ENCODE measurements around the gene HERPUD2. TPM values are rescaled to one million over a fixed set of nuclear protein-coding genes. Genes with fewer than 3 reads are reported as not detected.

Gene HERPUD2
- total RNA-seq, 2 donors from 2014 or later: 25.3 to 58.3 TPM

DNA sequence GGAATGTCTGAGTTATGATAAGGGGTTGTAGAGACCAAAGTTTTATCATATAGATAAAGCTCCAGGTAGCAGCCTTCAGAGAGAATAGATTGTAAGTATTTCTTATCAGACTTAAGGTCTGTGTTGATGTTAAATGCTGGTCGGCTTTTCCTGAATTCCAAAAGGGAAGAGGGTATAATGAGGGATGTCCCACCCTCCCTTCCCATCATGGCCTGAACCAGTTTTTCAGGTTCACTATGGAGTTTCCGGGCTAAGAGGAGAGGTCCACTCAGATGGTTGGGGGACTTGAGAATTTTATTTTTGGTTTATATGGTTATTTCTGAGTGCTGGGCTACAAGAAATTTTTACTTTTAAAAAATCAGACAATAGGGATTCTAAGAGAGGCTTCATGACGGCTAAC is 45.2 kb downstream of the HERPUD2 start:
- H3K4me1 ChIP-seq (replicated peaks): no peaks in the 10 kb centered on the region
- WGBS: 74% methylated on average over 3 of the region's 3 CpGs
- H3K36me3 ChIP-seq: no peaks in the 10 kb centered on the region
- H3K27me3 ChIP-seq (replicated peaks; ENCODE audit: insufficient read depth): no peaks in the 10 kb centered on the region
- no peak overlapping the region for H3K27ac ChIP-seq
- intact Hi-C loops (cut with DNase I): no loop called here
- no peak for TF ChIP-seq POLR2AphosphoS5 (IDR thresholded peaks at IDR 0.05)
- TF ChIP-seq, protein P1, sequence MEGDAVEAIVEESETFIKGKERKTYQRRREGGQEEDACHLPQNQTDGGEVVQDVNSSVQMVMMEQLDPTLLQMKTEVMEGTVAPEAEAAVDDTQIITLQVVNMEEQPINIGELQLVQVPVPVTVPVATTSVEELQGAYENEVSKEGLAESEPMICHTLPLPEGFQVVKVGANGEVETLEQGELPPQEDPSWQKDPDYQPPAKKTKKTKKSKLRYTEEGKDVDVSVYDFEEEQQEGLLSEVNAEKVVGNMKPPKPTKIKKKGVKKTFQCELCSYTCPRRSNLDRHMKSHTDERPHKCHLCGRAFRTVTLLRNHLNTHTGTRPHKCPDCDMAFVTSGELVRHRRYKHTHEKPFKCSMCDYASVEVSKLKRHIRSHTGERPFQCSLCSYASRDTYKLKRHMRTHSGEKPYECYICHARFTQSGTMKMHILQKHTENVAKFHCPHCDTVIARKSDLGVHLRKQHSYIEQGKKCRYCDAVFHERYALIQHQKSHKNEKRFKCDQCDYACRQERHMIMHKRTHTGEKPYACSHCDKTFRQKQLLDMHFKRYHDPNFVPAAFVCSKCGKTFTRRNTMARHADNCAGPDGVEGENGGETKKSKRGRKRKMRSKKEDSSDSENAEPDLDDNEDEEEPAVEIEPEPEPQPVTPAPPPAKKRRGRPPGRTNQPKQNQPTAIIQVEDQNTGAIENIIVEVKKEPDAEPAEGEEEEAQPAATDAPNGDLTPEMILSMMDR (IDR thresholded peaks at IDR 0.05): no peak
- no peak for TF ChIP-seq POLR2A (IDR thresholded peaks at IDR 0.05)
- no peaks in the 10 kb centered on the region for H3K9me3 ChIP-seq
- DNase-seq (ENCODE audit: low spot score): no peak
- no peak overlapping the region for H3K4me3 ChIP-seq

DNA sequence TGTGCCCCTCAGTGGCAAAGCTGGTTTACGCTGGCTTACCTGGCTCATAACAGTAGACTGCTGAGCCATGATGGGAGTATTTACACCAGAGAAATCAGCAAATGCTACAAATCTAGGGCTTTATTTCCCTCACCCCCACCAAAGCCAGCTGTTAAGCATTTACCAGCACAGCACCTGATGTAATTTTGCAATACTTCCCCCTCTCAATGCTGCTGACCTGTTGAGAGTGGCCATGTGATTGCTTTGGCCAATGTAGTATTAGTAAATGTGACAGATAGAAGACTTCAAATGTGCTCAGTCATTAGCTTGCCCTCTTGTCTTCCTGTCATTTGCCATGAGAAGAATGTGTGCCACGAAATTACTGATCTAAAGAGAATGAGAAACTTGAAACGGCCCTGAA is 46.6 kb downstream of the HERPUD2 start:
- DNase-seq (ENCODE audit: low spot score): no peak
- H3K27me3 ChIP-seq (replicated peaks; ENCODE audit: insufficient read depth): no peaks in the 10 kb centered on the region
- intact Hi-C loops (cut with DNase I): no loop called here
- WGBS: 77% methylated on average over 3 of the region's 3 CpGs
- no peaks in the 10 kb centered on the region for H3K36me3 ChIP-seq
- H3K27ac ChIP-seq: no peak overlapping the region
- no peaks in the 10 kb centered on the region for H3K4me1 ChIP-seq (replicated peaks)
- H3K4me3 ChIP-seq: no peak overlapping the region
- TF ChIP-seq POLR2A (IDR thresholded peaks at IDR 0.05) (no peak), POLR2AphosphoS5 (IDR thresholded peaks at IDR 0.05) (no peak)
- TF ChIP-seq, protein P1 (IDR thresholded peaks at IDR 0.05): no peak
- H3K9me3 ChIP-seq: no peaks in the 10 kb centered on the region

DNA sequence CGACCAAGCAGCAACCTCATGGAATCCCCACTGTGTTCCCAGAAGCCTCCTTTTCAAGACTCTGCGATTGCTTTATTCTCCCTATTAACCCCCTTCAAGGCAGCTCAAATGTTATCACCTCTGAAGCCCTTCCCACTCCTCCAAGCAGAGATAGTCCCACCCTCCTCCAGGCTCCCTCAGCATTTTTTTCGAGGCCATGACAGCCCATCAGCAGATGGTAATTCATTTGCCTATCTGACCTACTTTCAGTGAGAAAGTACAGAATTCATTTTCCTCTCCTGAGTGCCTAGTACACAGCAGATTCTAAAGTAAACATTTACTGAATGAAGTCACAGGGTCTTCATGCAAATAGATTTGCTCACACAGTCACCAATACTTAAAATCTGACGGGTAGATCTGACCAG is 47.8 kb downstream of the HERPUD2 start:
- intact Hi-C loops (cut with DNase I): no loop called here
- Histone ChIP-seq H3K27ac (no peak overlapping the region), H3K4me3 (no peak overlapping the region), H3K9me3 (no peaks in the 10 kb centered on the region), H3K36me3 (no peaks in the 10 kb centered on the region), H3K27me3 (replicated peaks; ENCODE audit: insufficient read depth) (no peaks in the 10 kb centered on the region), H3K4me1 (replicated peaks) (no peaks in the 10 kb centered on the region)
- no peak for DNase-seq (ENCODE audit: low spot score)
- TF ChIP-seq, protein P1 (IDR thresholded peaks at IDR 0.05): no peak
- TF ChIP-seq POLR2A (IDR thresholded peaks at IDR 0.05) (no peak), POLR2AphosphoS5 (IDR thresholded peaks at IDR 0.05) (no peak)
- 20% methylated on average over 4 of the region's 4 CpGs for WGBS

DNA sequence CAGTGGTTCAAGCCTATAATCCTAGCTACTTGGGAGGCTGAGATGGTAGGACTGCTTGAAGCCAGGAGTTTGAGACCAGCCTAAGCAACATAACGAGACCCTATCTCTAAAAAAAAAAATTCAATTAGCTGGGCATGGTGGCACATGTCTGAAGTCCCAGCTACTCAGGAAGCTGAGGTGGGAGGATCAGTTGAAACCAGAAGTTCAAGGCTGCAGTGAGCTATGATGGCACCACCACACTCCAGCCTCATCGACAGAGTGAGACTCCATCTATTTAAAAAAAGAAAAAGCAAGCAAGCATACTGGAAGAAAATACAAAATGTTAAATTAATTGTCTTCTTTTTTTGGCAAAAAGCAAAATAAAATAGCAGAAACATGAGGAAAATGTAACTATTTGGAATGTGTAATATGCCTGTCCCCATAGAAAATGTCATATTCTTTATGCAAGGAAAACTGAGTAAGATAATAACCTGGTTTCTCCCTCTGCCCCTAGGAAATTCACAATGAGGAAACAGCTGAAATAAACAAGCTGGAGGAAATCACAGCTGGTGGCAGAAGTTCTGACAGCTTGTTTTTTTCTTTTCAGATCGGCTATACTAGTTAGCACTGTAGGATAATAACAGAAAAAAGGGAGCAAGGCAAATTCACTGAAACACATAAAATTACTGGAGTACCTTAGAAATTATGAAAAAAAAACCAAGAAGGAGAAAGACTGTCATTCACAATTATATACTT is 48.5 kb downstream of the HERPUD2 start:
- TF ChIP-seq, protein P1 (IDR thresholded peaks at IDR 0.05): no peak
- TF ChIP-seq POLR2AphosphoS5 (IDR thresholded peaks at IDR 0.05) (no peak), POLR2A (IDR thresholded peaks at IDR 0.05) (no peak)
- intact Hi-C loops (cut with DNase I): no loop called here
- Histone ChIP-seq H3K4me3 (no peak overlapping the region), H3K27ac (no peak overlapping the region), H3K27me3 (replicated peaks; ENCODE audit: insufficient read depth) (no peaks in the 10 kb centered on the region), H3K4me1 (replicated peaks) (no peaks in the 10 kb centered on the region), H3K36me3 (no peaks in the 10 kb centered on the region), H3K9me3 (no peaks in the 10 kb centered on the region)
- WGBS: 53% methylated on average over 3 of the region's 3 CpGs
- no peak for DNase-seq (ENCODE audit: low spot score)

DNA sequence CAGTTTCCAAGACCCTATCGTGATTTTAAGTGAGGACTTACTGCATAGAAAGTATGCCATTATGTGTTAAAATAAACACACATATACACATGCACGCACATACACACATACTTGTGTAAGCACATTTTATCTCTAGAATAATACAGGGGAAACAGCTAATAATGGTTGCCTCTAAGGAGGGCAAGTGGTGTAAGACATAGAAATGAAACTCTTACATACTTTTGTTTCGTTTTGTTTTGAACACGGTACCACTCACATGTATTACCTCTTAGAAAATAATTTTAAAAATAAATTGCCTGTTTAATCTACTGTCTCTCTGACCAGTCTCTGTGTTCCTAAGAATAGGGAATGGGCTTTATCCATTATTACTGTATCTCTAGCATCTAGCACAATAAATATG is 49.2 kb downstream of the HERPUD2 start:
- 95% methylated on average over 4 of the region's 4 CpGs for WGBS
- TF ChIP-seq, protein P1 (IDR thresholded peaks at IDR 0.05): no peak
- TF ChIP-seq POLR2A (IDR thresholded peaks at IDR 0.05) (no peak), POLR2AphosphoS5 (IDR thresholded peaks at IDR 0.05) (no peak)
- H3K4me3 ChIP-seq: no peak overlapping the region
- no peaks in the 10 kb centered on the region for H3K36me3 ChIP-seq
- no peak for DNase-seq (ENCODE audit: low spot score)
- no peaks in the 10 kb centered on the region for H3K4me1 ChIP-seq (replicated peaks)
- H3K27ac ChIP-seq: no peak overlapping the region
- no peaks in the 10 kb centered on the region for H3K9me3 ChIP-seq
- no peaks in the 10 kb centered on the region for H3K27me3 ChIP-seq (replicated peaks; ENCODE audit: insufficient read depth)
- intact Hi-C loops (cut with DNase I): no loop called here

Data from prostate gland (tissue), 2 donors.